Stimulated activated CD4-positive, alpha-beta T cell treated with anti-CD3 and anti-CD28 coated beads, Interleukin-15, amount 100 ng/mL, for 1 hour (primary cell): ENCODE results near the gene HOXA7.

Source experiments
- DNase-seq, 2 donors: peaks; one replicate each; pipeline ENCODE4 v3.0.0-alpha.2; 2020; ENCODE audit warnings: low read depth in 1 of 2, low spot score in 1 of 2

The HOXA7 gene

GRCh38 chr7:27193335-27194001 is 37.0 kb upstream of the HOXA7 start:
- no peak for DNase-seq

- no peak for DNase-seq
Observed at GRCh38 chr7:27192546-27193334, 36.3 kb upstream of the HOXA7 start.

GRCh38 chr7:27191833-27192545 is 35.5 kb upstream of the HOXA7 start:
- DNase-seq: no peak

- DNase-seq: no peak
Observed at GRCh38 chr7:27191161-27191731, 34.8 kb upstream of the HOXA7 start.

GRCh38 chr7:27189997-27190748 is 33.7 kb upstream of the HOXA7 start:
- DNase-seq: no peak

GRCh38 chr7:27189295-27189996 is 33.0 kb upstream of the HOXA7 start:
- no peak for DNase-seq

GRCh38 chr7:27188386-27189294 is 32.2 kb upstream of the HOXA7 start:
- DNase-seq: no peak

- no peak for DNase-seq
Observed at GRCh38 chr7:27187475-27188385, 31.3 kb upstream of the HOXA7 start.

GRCh38 chr7:27186668-27187474 is 30.4 kb upstream of the HOXA7 start:
- no peak for DNase-seq

GRCh38 chr7:27185854-27186667 is 29.6 kb upstream of the HOXA7 start:
- DNase-seq: peak in 1 of 2 donors; percentile 0

- DNase-seq: peak in 1 of 2 donors; percentile 1
Observed at GRCh38 chr7:27185013-27185853, 28.8 kb upstream of the HOXA7 start, which contains the start of gene HOXA11. Gene HOXA11 (minus strand): TSS chr7:27185232. CDS start chr7:27185144, 88 bp downstream.

GRCh38 chr7:27184337-27185012 is 28.0 kb upstream of the HOXA7 start:
- peak in 1 of 2 donors; percentile 3 for DNase-seq

GRCh38 chr7:27183682-27184336 is 27.3 kb upstream of the HOXA7 start:
- peak in 1 of 2 donors; percentile 0 for DNase-seq
